HG03097 (cell line): ENCODE data around the gene FPGT.
"Not testable (repeated sequence)": the region's sequence is repeated elsewhere in the genome, so short reads cannot be mapped to it uniquely, and the experiment has no call there.

Experiments used
- ATAC-seq: cut with Tn5 transposase; IDR thresholded peaks from one replicate; pipeline ENCODE4 v1.9.1; 2021; ENCODE audit not compliant: unreplicated experiment, low FRiP score

The FPGT gene

GRCh38 chr1:74253243-74253824, 55.3 kb downstream of the FPGT start:
- ATAC-seq = not testable (repeated sequence)
